IMR-90 (cell line): ENCODE measurements around the gene ZNF732. TPM values are rescaled to one million over a fixed set of nuclear protein-coding genes. Genes with fewer than 3 reads are reported as not detected.
A peak's percentile ranks its signal among the peaks of the same experiment; 100 is the strongest.

Source experiments
- ATAC-seq: fragments of 200-7000 bp; cut with Tn5 transposase; 2 replicates; pipeline ENCODE4 v1.9.1; 2020; ENCODE audit warnings: low read depth, mild to moderate bottlenecking, moderate library complexity
- BruUV-seq: library from RNA; stranded (reverse); fragments of 400-500 nt; replicated peaks from 2 replicates; lab custom pipeline; 2021; lab: Mats Ljungman, UMichigan
- CTCF ChIA-PET: fragments of 300-600 bp; formaldehyde crosslinking; extraction: SDS; loops from one replicate; lab custom pipeline; 2021; ENCODE audit warnings: antibody characterized with exemption; lab: Yijun Ruan, JAX
- POLR2A ChIA-PET: fragments of 300-600 bp; sonication (Branson Sonifier 250); formaldehyde crosslinking; loops from one replicate; lab custom pipeline; 2022; ENCODE audit warnings: antibody characterized with exemption; ENCODE audit not compliant: unreplicated experiment; lab: Charles Lee
- DNase-seq: peaks from one replicate; pipeline ENCODE4 v3.0.0; 2013
- H2AFZ ChIP-seq: replicated peaks from 2 replicates; pipeline ENCODE3; 2013; ENCODE audit warnings: low read length, mild to moderate bottlenecking; ENCODE audit not compliant: poor library complexity
- H2AK5ac ChIP-seq: 2 replicates; pipeline ENCODE4 v1.6.1; 2013; ENCODE audit warnings: low read depth, low read length, inconsistent platforms
- H2AK9ac ChIP-seq: replicated peaks from 2 replicates; pipeline ENCODE3; 2013; ENCODE audit warnings: mild to moderate bottlenecking, low read depth, low read length, moderate library complexity; ENCODE audit not compliant: poor library complexity
- H2BK120ac ChIP-seq: 2 replicates; pipeline ENCODE4 v1.6.1; 2013; ENCODE audit warnings: low read depth, low read length, inconsistent platforms
- H2BK15ac ChIP-seq: 3 replicates; pipeline ENCODE4 v1.6.1; 2013; ENCODE audit warnings: low read depth, low read length, inconsistent platforms
- H2BK20ac ChIP-seq: 2 replicates; pipeline ENCODE4 v1.6.1; 2013; ENCODE audit warnings: low read depth, mild to moderate bottlenecking, inconsistent platforms, low read length, moderate library complexity
- H2BK5ac ChIP-seq: 2 replicates; pipeline ENCODE4 v1.6.1; 2013; ENCODE audit warnings: mild to moderate bottlenecking, low read depth, low read length, inconsistent platforms; ENCODE audit not compliant: poor library complexity, severe bottlenecking
- H3K14ac ChIP-seq: replicated peaks from 2 replicates; pipeline ENCODE4 v1.6.1; 2013; ENCODE audit warnings: low read depth, low read length, inconsistent platforms
- H3K18ac ChIP-seq: 2 replicates; pipeline ENCODE4 v1.6.1; 2013; ENCODE audit warnings: low read depth, low read length, control low read depth
- H3K23ac ChIP-seq: 2 replicates; pipeline ENCODE4 v1.6.1; 2013; ENCODE audit warnings: low read depth, low read length, inconsistent platforms
- H3K27ac ChIP-seq: 2 replicates; pipeline ENCODE4 v1.5.1; 2013; ENCODE audit warnings: mild to moderate bottlenecking, control low read depth, low read length; ENCODE audit not compliant: insufficient read depth
- H3K27me3 ChIP-seq: 2 replicates; pipeline ENCODE4 v1.6.1; 2013; ENCODE audit warnings: low read length; ENCODE audit not compliant: control insufficient read depth, insufficient read depth
- H3K36me3 ChIP-seq: 2 replicates; pipeline ENCODE4 v1.6.1; 2013; ENCODE audit warnings: low read length, mixed read lengths; ENCODE audit not compliant: control insufficient read depth, insufficient read depth
- H3K4ac ChIP-seq: 2 replicates; pipeline ENCODE4 v1.6.1; 2013; ENCODE audit warnings: low read depth, low read length, inconsistent platforms
- H3K4me1 ChIP-seq: 2 replicates; pipeline ENCODE4 v1.6.1; 2013; ENCODE audit warnings: low read length, mixed read lengths; ENCODE audit not compliant: control insufficient read depth, insufficient read depth
- H3K4me2 ChIP-seq: 2 replicates; pipeline ENCODE4 v1.6.1; 2013; ENCODE audit warnings: low read depth, mild to moderate bottlenecking, control low read depth, low read length, moderate library complexity
- H3K4me3 ChIP-seq: 2 replicates; pipeline ENCODE4 v1.5.1; 2013; ENCODE audit warnings: low read depth, mild to moderate bottlenecking, control low read depth, low read length, moderate library complexity; ENCODE audit not compliant: insufficient read depth
- H3K56ac ChIP-seq: 2 replicates; pipeline ENCODE4 v1.6.1; 2013; ENCODE audit warnings: low read length, inconsistent platforms; ENCODE audit not compliant: insufficient read depth; ENCODE audit errors: extremely low read depth
- H3K79me1 ChIP-seq, 2 experiments: 2 replicates each; pipeline ENCODE4 v1.6.1; 2013; ENCODE audit warnings: low read length in 2 of 2, inconsistent platforms in 1 of 2, low read depth in 1 of 2
- H3K9ac ChIP-seq: 2 replicates; pipeline ENCODE4 v1.6.1; 2013; ENCODE audit warnings: low read depth, low read length, control low read depth
- H3K9me1 ChIP-seq: 2 replicates; pipeline ENCODE4 v1.6.1; 2013; ENCODE audit warnings: low read length, inconsistent platforms; ENCODE audit not compliant: insufficient read depth
- H3K9me3 ChIP-seq: 2 replicates; pipeline ENCODE4 v1.6.1; 2013; ENCODE audit warnings: low read length; ENCODE audit not compliant: control insufficient read depth, insufficient read depth
- H4K20me1 ChIP-seq: 2 replicates; pipeline ENCODE4 v1.6.1; 2013; ENCODE audit warnings: low read length, inconsistent platforms; ENCODE audit not compliant: insufficient read depth
- H4K5ac ChIP-seq: 2 replicates; pipeline ENCODE4 v1.6.1; 2013; ENCODE audit warnings: mild to moderate bottlenecking, low read depth, low read length, control low read depth
- H4K8ac ChIP-seq, 2 experiments: 2 replicates each; pipeline ENCODE4 v1.6.1; 2013; ENCODE audit warnings: low read depth in 2 of 2, low read length in 2 of 2, control low read depth in 1 of 2, inconsistent platforms in 1 of 2
- H4K91ac ChIP-seq: 2 replicates; pipeline ENCODE4 v1.6.1; 2013; ENCODE audit warnings: low read depth, low read length, inconsistent platforms; ENCODE audit not compliant: insufficient read depth
- BHLHE40 ChIP-seq: fragments of 150-350 bp; IDR thresholded peaks from 2 replicates; pipeline ENCODE4 v1.6.1; 2016; ENCODE audit warnings: mild to moderate bottlenecking, low read depth, low read length
- CEBPB ChIP-seq: IDR thresholded peaks from 2 replicates; pipeline ENCODE4 v1.6.1; 2012; ENCODE audit warnings: low read depth, low read length, improper control_type of control experiment
- CHD1 ChIP-seq: IDR thresholded peaks from 2 replicates; pipeline ENCODE4 v1.6.1; 2012; ENCODE audit warnings: low read depth, low read length, improper control_type of control experiment
- CTCF ChIP-seq: conservative IDR thresholded peaks from 2 replicates; pipeline ENCODE4 v1.5.1; 2012; ENCODE audit warnings: mild to moderate bottlenecking, low read depth, low read length, improper control_type of control experiment
- ELK1 ChIP-seq: fragments of 150-350 bp; IDR thresholded peaks from 2 replicates; pipeline ENCODE4 v1.6.1; 2016; ENCODE audit warnings: low read depth, mild to moderate bottlenecking, low read length, moderate library complexity, borderline replicate concordance
- FOS ChIP-seq: fragments of 150-350 bp; IDR thresholded peaks from 2 replicates; pipeline ENCODE4 v1.6.1; 2016; ENCODE audit warnings: low read depth, low read length
- MAFK ChIP-seq: IDR thresholded peaks from 2 replicates; pipeline ENCODE4 v1.6.1; 2012; ENCODE audit warnings: low read depth, low read length, improper control_type of control experiment
- MAZ ChIP-seq: IDR thresholded peaks from 2 replicates; pipeline ENCODE4 v1.6.1; 2012; ENCODE audit warnings: low read depth, mild to moderate bottlenecking, low read length, improper control_type of control experiment, moderate library complexity, borderline replicate concordance
- MXI1 ChIP-seq: IDR thresholded peaks from 2 replicates; pipeline ENCODE4 v1.6.1; 2012; ENCODE audit warnings: low read depth, mild to moderate bottlenecking, low read length, moderate library complexity, borderline replicate concordance
- NFE2L2 ChIP-seq: fragments of 150-350 bp; IDR thresholded peaks from 2 replicates; pipeline ENCODE4 v1.6.1; 2016; ENCODE audit warnings: low read depth, mild to moderate bottlenecking, low read length
- RAD21 ChIP-seq: IDR thresholded peaks from 2 replicates; pipeline ENCODE4 v1.6.1; 2012; ENCODE audit warnings: low read length, improper control_type of control experiment
- RCOR1 ChIP-seq: IDR thresholded peaks from 2 replicates; pipeline ENCODE4 v1.6.1; 2012; ENCODE audit warnings: mild to moderate bottlenecking, low read length, improper control_type of control experiment; ENCODE audit not compliant: insufficient replicate concordance
- RFX5 ChIP-seq: IDR thresholded peaks from 2 replicates; pipeline ENCODE4 v1.8.0; 2012; ENCODE audit warnings: low read depth, mild to moderate bottlenecking, low read length, moderate library complexity
- SMC3 ChIP-seq: fragments of 150-350 bp; IDR thresholded peaks from 2 replicates; pipeline ENCODE4 v1.6.1; 2016; ENCODE audit warnings: low read depth, mild to moderate bottlenecking, antibody characterized with exemption, low read length, moderate library complexity
- WGBS, 2 experiments: methylation state at CpG; one replicate each; pipeline versions ENCODE4 v1.1.5 to v1.1.7; 2013; ENCODE audit warnings: missing lambda C conversion rate in 2 of 2; ENCODE audit not compliant: insufficient read length in 1 of 2; ENCODE audit errors: extremely low coverage in 2 of 2; 5-methylcytosine and 5-hydroxymethylcytosine counted together
- dilution Hi-C: fragments of 300-500 bp; cut with HindIII; formaldehyde crosslinking; loops from one replicate; pipeline ENCODE4 v1.14.3; 2018; ENCODE audit warnings: low sequenced_read_pairs; ENCODE audit not compliant: unreplicated experiment
- in situ Hi-C: fragments of 300-500 bp; cut with MboI; formaldehyde crosslinking; loops from 3 replicates; pipeline ENCODE4 v1.14.3; 2019; ENCODE audit warnings: low sequenced_read_pairs, inconsistent platforms, mixed read lengths
- intact Hi-C: fragments of 100-400 bp; cut with micrococcal nuclease; formaldehyde crosslinking; loops from 2 replicates; pipeline ENCODE4 v1.10.0; 2022
- polyA plus RNA-seq, 3 experiments: library from polyadenylated mRNA; depleted of rRNA; stranded (reverse); fragments of >200 nt; gene quantifications; 2 replicates each; pipeline ENCODE4 v1.2.3, GENCODE V29; 2012; ENCODE audit warnings: low replicate concordance in 1 of 3
- total RNA-seq: library from RNA; depleted of rRNA; stranded (reverse); fragments of >200 nt; gene quantifications from 2 replicates; pipeline ENCODE4 v1.2.3, GENCODE V29; 2012

Gene ZNF732
- total and polyA plus RNA-seq, 2 of the 4 experiments (the other 2 are of a cell fraction): under 0.01 TPM; not detected in 1

GRCh38 chr4:244471-244870, 60.8 kb downstream of the ZNF732 start:
- 57% methylated on average over 6 of the region's 7 CpGs; no CpG with 5 or more reads in 1 of the 2 experiments for WGBS, 2 experiments
- CTCF ChIA-PET: no interaction called here
- POLR2A ChIA-PET: no interaction called here

More at GRCh38 chr4:244471-244870, 60.8 kb downstream of the ZNF732 start:
- Histone ChIP-seq H4K5ac (no peak overlapping the region), H3K4me1 (no peaks in the 10 kb centered on the region), H2AK9ac (no peak overlapping the region), H3K23ac (no peak overlapping the region), H3K9me3 (peaks cover 16% of the 10 kb centered on the region), H3K18ac (no peak overlapping the region), H3K4me3 (no peak overlapping the region), H3K14ac (no peak overlapping the region), H3K36me3 (no peaks in the 10 kb centered on the region), H3K27ac (no peak overlapping the region), H3K56ac (no peak overlapping the region), H3K27me3 (no peaks in the 10 kb centered on the region), H4K91ac (no peak overlapping the region), H2BK5ac (no peak overlapping the region), H3K79me1 (no peaks in the 10 kb centered on the region), H3K9me1 (no peaks in the 10 kb centered on the region), H2BK15ac (no peak overlapping the region), H3K4me2 (no peak overlapping the region), H2AK5ac (no peak overlapping the region), H2AFZ (no peak overlapping the region), H3K4ac (no peak overlapping the region), H4K8ac (no peak overlapping the region), H4K20me1 (no peaks in the 10 kb centered on the region), H3K9ac (no peak overlapping the region), H2BK20ac (no peak overlapping the region), H2BK120ac (no peak overlapping the region)
- in situ Hi-C loops: no loop called here
- no peak for DNase-seq
- BruUV-seq: no TSS peak
- dilution Hi-C loops: no loop called here
- intact Hi-C loops: no loop called here
- no peak for TF ChIP-seq MXI1
- no peak for TF ChIP-seq CHD1
- no peak for TF ChIP-seq RCOR1
- TF ChIP-seq ELK1: no peak
- no peak for TF ChIP-seq SMC3
- TF ChIP-seq CEBPB: no peak
- TF ChIP-seq BHLHE40: no peak
- TF ChIP-seq NFE2L2: no peak
- no peak for TF ChIP-seq RFX5
- TF ChIP-seq CTCF: peak; percentile 34
- TF ChIP-seq MAFK: no peak
- peak; percentile 41; the same call in 1 of the 2 replicates for TF ChIP-seq RAD21
- TF ChIP-seq MAZ: no peak
- no peak for TF ChIP-seq FOS
- ATAC-seq: no peak
